ENCODE data around the gene SSX5.
"Not testable (repeated sequence)": the region's sequence is repeated elsewhere in the genome, so short reads cannot be mapped to it uniquely, and the experiment has no call there.

Gene SSX5

DNA sequence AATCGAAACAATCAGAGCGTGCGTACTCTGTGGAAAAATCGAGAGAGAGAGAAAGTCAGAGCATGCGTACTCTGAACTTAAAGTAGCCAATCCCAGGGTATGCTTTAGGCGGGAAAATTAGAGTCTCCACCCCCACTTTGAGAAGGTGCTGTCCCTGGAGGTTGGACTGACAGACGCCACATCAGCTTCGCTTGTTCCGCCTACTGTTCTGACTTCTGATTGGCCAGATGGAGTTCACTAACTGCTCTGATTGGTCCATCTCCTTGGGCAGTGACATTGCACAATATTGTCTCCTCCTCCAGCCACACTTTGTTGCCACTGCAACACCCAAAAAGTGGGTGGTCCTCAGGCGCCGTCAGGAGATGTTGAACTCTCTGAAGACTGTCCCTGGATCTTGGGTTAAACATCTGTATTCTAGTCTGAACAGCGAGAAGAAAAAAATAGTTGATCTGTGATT lies at the start of gene SSX5:
Gene SSX5 (minus strand): TSS at position 51 of the 457 bp plus-strand sequence. CDS start 1,437 bp downstream, outside the sequence.
- no peak for DNase-seq

DNA sequence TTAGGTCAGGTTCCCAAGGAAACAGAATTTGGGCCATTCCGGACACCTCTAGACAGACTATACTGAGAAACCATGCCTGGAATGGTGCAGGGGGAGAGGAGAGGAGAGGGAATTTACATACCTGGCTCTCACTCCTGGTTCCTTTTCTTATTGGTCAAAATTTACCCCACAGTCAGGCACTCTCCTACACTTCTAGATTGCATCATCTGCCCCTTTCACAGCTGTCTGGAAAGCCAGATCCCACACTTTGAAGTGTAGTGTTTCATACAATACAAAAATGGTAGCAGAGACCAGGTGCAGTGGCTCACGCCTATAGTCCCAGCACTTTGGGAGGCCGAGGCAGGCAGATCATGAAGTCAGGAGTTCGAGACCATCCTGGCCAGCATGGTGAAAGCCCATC lies 27.6 kb upstream of the SSX5 start:
- not testable (repeated sequence) for DNase-seq

DNA sequence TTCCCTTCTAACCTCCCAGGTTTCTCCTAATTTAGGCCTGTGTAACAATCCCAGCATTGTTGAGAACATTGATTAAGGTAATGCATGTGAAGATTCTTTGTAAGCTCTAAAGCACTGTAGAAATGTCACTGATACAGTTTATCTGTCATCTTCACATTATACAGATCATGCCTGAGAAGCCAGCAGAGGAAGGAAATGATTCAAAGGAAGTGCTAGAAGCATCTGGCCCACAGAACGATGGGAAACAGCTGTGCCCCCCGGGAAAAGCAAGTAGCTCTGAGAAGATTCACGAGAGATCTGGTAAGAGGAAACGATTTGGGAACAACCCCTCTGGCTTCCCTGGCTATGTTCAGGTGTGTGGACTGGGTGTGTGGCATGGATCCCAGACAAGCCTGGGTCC lies 17.7 kb upstream of the SSX5 start:
- DNase-seq: not testable (repeated sequence)

GRCh38 chrX:48190024-48190423 lies 6.6 kb downstream of the SSX5 start:
- not testable (repeated sequence) for DNase-seq

DNA sequence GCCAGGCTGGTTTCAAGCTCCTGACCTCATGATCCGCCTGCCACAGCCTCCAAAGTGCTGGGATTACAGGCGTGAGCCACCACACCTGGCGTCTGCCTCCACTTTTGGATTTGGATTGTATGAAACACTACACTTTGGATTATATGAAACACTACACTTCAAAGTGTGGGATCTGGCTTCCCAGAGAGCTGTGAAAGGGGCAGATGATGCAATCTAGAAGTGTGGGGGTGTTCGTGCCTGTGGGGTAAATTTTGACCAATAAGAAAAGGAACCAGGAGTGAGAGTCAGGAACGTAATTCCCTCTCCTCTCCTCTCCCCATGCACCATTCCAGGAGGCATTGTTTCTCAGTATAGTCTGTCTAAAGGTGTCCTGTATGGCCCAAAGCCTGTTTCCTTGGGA lies 14.7 kb downstream of the SSX5 start:
- not testable (repeated sequence) for DNase-seq

- no peak for DNase-seq
These were observed 15.8 kb downstream of the SSX5 start for GRCh38 chrX:48180811-48181210.

GRCh38 chrX:48179691-48180090 lies 16.9 kb downstream of the SSX5 start:
- DNase-seq: no peak

GRCh38 chrX:48166322-48166721 lies 30.3 kb downstream of the SSX5 start:
- not testable (repeated sequence) for DNase-seq

GRCh38 chrX:48165241-48165640 lies 31.4 kb downstream of the SSX5 start:
- DNase-seq: no peak

- no peak for DNase-seq
These were observed 40.6 kb downstream of the SSX5 start for GRCh38 chrX:48156014-48156413.

GRCh38 chrX:48154796-48155195 lies 41.8 kb downstream of the SSX5 start:
- no peak for DNase-seq

GRCh38 chrX:48153769-48154168 lies 42.8 kb downstream of the SSX5 start:
- no peak for DNase-seq

DNA sequence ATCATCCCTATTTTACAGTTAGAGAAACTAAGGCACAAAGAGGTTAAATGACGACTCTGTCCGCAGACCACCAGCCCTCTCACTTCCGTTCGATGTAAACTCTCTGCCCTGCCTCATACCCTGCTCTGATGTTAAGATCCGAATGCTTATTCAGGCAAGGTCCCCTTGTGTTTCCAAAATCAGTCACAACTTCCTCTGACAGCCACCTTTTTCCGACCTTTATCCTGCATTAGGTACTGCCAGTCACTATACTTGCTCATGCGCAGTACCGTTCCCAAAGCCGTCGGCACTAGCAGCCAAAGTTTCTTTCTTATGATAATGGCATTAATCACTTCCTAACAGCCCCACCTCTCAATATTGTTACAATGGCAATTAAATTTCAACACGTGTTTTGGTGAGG lies 53.9 kb downstream of the SSX5 start:
- DNase-seq: not testable (repeated sequence)

GRCh38 chrX:48141810-48142508 lies 54.6 kb downstream of the SSX5 start:
- not testable (repeated sequence) for DNase-seq

- DNase-seq: not testable (repeated sequence)
These were observed 57.5 kb downstream of the SSX5 start for GRCh38 chrX:48139076-48139475.

All from CD4-positive, alpha-beta T cell treated with Interleukin-17A for 1 hour (primary cell).